ENCODE measurements around the gene SYAP1.
A peak's percentile ranks its signal among the peaks of the same experiment; 100 is the strongest.

The SYAP1 gene

DNA sequence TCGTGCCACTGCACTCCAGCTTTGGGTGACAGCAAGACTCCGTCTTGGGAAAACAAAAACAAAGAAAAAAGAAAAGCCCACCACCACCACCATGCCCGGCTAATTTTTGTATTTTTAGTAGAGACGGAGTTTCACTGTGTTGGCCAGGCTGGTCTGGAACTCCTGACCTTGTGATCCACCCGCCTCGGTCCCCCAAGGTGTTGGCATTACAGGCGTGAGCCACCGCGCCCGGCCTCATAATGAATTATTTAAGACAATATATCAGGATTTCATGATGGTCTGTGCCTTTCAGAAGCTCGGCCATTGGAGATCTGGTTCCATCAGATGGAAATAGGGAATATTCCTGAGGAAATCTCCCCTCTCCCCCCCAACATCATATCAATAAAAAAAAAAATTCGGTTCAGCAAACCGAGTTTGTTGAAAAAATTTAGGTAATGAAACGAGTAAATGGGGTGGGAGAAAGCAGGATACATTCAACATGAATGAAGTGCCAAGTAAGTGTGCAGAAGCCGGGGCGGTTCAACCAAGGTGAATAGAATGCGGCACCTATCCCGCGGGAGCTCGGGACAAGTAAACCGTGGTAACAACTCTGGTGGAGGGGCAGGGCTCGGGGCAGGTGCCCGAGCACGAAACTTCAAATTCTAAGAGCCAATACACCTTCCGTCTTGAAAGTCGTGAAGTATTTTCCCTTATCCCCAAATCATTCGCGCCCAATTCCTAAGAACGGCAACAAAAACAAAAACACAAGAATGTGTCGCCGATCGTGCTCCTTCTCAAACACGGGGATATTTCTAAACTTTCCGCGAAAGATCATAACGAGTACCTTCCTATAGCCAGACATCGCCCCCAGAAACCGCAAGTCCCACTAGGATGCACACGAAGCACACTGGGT is 66.1 kb downstream of the SYAP1 start:
- TF ChIP-seq, protein P1, sequence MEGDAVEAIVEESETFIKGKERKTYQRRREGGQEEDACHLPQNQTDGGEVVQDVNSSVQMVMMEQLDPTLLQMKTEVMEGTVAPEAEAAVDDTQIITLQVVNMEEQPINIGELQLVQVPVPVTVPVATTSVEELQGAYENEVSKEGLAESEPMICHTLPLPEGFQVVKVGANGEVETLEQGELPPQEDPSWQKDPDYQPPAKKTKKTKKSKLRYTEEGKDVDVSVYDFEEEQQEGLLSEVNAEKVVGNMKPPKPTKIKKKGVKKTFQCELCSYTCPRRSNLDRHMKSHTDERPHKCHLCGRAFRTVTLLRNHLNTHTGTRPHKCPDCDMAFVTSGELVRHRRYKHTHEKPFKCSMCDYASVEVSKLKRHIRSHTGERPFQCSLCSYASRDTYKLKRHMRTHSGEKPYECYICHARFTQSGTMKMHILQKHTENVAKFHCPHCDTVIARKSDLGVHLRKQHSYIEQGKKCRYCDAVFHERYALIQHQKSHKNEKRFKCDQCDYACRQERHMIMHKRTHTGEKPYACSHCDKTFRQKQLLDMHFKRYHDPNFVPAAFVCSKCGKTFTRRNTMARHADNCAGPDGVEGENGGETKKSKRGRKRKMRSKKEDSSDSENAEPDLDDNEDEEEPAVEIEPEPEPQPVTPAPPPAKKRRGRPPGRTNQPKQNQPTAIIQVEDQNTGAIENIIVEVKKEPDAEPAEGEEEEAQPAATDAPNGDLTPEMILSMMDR (IDR thresholded peaks at IDR 0.05; ENCODE audit: control insufficient read depth, insufficient read depth, low read depth, low read length, missing control alignments) = no peak
- no peak for DNase-seq (ENCODE audit: low read depth)
- H3K4me3 ChIP-seq (ENCODE audit: control insufficient read depth, low read depth, low read length) = peak overlapping the region; percentile 76

DNA sequence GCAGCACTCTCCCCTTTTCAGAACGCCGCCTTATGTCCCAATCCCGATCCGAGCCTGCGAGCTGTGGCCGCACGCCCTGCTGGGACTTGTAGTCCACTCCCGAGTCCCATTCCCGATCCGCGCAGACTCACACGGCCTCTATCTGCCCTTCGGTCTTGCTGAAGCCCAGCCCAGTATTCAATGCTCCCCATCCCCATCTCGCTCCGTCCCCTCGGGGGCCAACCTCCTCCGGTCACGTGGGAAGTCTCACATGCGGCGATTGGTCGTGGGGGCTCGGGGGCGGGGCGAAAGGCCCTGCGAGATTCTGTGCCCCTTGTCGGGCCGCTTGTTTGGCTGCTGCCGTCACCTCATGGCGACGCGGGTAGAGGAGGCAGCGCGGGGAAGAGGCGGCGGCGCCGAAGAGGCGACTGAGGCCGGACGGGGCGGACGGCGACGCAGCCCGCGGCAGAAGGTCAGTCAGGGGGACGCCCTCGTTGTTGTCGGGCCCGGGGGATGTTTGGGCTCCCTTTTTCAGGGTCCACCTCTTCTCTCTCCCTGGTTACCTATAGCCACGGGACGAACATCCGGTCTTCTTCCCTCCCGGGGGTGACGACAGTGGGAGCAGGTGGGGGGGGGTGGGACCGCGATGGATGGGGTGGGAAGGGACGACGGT is 66.9 kb downstream of the SYAP1 start, which contains the start of gene TXLNG:
Gene TXLNG (plus strand): TSS at position 328 of the 652 bp plus-strand sequence. CDS start 22 bp downstream, at position 350.
- peak within 1 kb of the TSS; percentile 76 for H3K4me3 ChIP-seq (ENCODE audit: control insufficient read depth, low read depth, low read length)
- TF ChIP-seq, protein P1 (IDR thresholded peaks at IDR 0.05; ENCODE audit: control insufficient read depth, insufficient read depth, low read depth, low read length, missing control alignments) = no peak
- peak; percentile 98 for DNase-seq (ENCODE audit: low read depth)

DNA sequence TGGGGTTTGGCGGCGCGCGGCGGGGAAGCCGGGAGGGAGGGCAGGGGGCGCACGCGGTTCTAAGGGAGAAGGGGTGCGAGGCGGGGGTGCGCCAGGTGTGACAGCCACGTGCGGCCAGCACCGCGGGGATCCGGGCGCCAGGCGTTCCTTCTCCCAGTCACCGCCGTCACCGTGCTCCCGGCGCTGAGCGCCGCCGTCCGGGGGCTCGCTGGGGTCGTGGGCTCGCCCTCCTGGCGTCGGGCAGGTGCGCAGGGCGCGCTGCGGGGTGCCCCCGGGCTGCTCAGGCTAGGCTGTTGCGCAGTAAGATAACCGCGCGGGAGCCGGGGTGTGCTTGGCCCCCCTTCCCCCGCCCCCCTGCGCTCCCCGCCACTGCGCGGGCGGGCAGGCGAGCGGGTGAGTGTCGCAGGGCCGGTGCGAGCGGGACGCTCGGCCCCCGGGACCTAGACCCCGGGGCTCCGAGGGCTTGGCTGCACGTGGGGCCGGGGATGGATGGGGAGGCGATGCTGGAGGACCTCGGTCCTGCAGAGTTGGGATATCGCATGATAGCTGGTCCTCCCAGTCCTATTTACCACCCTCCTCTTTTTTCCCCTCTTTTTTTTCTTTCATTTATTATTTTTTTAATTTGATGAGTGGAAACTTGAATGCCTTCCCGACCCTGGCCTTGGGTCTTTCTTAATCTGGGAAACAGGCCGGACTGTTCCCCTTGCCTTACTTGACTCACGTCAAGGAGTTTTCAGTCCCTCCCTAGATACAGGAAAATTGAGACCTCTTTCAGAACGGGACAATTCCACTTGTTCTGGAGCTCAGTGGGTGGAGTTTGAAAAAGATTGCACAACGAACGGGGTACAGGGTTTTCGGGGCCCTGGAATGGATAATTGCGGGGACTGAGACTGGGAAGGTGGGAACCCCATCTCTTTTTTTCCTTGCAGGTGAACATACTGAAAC is 67.7 kb downstream of the SYAP1 start:
- peak overlapping the region; percentile 76 for H3K4me3 ChIP-seq (ENCODE audit: control insufficient read depth, low read depth, low read length)
- TF ChIP-seq, protein P1 (IDR thresholded peaks at IDR 0.05; ENCODE audit: control insufficient read depth, insufficient read depth, low read depth, low read length, missing control alignments) = no peak
- no peak for DNase-seq (ENCODE audit: low read depth)

DNA sequence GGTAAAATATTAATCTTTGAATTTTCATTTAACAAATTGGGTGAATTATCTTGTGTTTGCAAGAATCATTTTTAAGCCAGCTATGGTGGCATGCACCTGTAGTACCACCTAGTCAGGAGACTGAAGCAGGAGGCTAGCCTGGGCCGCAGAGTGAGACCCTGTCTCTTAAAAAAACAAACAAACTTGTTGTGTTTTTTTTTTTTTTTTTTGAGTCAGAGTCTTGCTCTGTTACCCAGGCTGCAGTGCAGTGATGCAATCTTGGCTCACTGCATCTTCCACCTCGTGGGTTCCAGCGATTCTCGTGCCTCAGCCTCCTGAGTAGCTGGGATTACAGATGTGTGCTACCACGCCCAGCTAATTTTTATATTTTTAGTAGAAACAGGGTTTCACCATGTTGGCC is 69.1 kb downstream of the SYAP1 start:
- no peak for DNase-seq (ENCODE audit: low read depth)
- no peak overlapping the region for H3K4me3 ChIP-seq (ENCODE audit: control insufficient read depth, low read depth, low read length)
- TF ChIP-seq, protein P1 (IDR thresholded peaks at IDR 0.05; ENCODE audit: control insufficient read depth, insufficient read depth, low read depth, low read length, missing control alignments) = no peak

DNA sequence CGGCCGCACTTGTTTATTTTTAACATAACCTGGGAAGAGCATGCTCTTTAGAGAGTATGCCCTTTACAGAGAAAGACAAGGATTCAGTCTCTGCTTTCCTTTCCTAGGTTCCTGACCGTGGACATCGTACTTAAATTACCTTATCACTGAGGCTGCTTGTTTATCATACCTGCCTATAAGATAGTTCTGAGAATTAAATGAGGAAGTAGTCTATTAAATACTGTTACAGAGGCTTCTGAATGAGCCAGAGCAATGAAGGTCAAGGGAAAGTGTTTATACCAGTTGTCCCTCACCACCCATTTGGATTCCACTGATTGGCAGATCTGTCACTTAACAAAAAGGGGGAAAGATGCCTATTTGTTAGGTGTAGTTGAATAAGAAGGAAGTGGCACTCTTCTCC is 76.9 kb downstream of the SYAP1 start:
- H3K4me3 ChIP-seq (ENCODE audit: control insufficient read depth, low read depth, low read length) = no peak overlapping the region
- TF ChIP-seq, protein P1 (IDR thresholded peaks at IDR 0.05; ENCODE audit: control insufficient read depth, insufficient read depth, low read depth, low read length, missing control alignments) = no peak
- DNase-seq (ENCODE audit: low read depth) = no peak

DNA sequence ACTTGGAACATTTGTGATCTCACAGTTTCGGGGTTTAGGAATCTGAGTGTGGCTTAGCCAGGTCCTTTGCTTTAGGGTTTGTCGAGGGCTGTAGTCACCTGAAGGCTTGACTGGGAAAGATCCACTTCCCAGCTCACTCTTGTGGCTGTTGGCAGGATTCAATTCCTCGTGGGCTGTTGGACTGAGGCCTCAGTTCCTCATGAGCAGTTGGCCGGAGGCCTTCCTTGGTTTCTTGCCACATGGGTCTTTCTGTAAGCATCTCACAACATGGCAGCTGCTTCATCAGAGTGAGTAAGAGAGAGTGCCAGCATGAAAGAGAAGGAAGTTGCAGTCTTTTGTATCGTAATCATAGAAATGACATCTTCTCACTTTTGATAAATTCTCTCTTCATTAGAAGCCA is 77.9 kb downstream of the SYAP1 start:
- no peak for DNase-seq (ENCODE audit: low read depth)
- TF ChIP-seq, protein P1 (IDR thresholded peaks at IDR 0.05; ENCODE audit: control insufficient read depth, insufficient read depth, low read depth, low read length, missing control alignments) = no peak
- no peak overlapping the region for H3K4me3 ChIP-seq (ENCODE audit: control insufficient read depth, low read depth, low read length)

Data from AG09309 (cell line).